RWPE1 (cell line): ENCODE results near the gene RAB11FIP4.
A peak's percentile ranks its signal among the peaks of the same experiment; 100 is the strongest.

Source experiments
- CTCF ChIA-PET: fragments of 350-600 bp; sonication (Branson Sonifier 250); formaldehyde crosslinking; extraction: SDS; loops from one replicate; lab custom pipeline; 2021; lab: Yijun Ruan, JAX
- POLR2A ChIA-PET: fragments of 400-600 bp; formaldehyde crosslinking; extraction: SDS; loops from one replicate; lab custom pipeline; 2020; ENCODE audit warnings: antibody characterized with exemption; ENCODE audit not compliant: low non-redundant PET; lab: Yijun Ruan, JAX
- DNase-seq: peaks from one replicate; pipeline ENCODE4 v3.0.0; 2012; ENCODE audit warnings: low spot score
- H3K27ac ChIP-seq: fragments of 450-650 bp; 2 replicates; pipeline ENCODE4 v1.5.1; 2017
- CTCF ChIP-seq: fragments of 450-650 bp; conservative IDR thresholded peaks from 2 replicates; pipeline ENCODE4 v1.5.1; 2017; ENCODE audit warnings: low read depth, mild to moderate bottlenecking

Gene RAB11FIP4

GRCh38 chr17:31556969-31557645 is 165.6 kb downstream of the RAB11FIP4 start:
- ChIA-PET CTCF (interaction anchor here (0.7 to 6.2 kb wide), 2 partner anchors 216 to 284 kb away, joined by 3 to 85 read pairs; no protein-coding TSS in a partner anchor), POLR2A (interaction anchor here (0.5 to 0.6 kb wide), 2 partner anchors 53 to 264 kb away, joined by 3 read pairs; no protein-coding TSS in a partner anchor)
- no peak for DNase-seq
- no peak for TF ChIP-seq CTCF
- H3K27ac ChIP-seq, result no peak overlapping the region

GRCh38 chr17:31558748-31559583 is 167.5 kb downstream of the RAB11FIP4 start:
- peak; percentile 85 for DNase-seq
- peak overlapping the region; percentile 84 for H3K27ac ChIP-seq

GRCh38 chr17:31559584-31560501 is 168.4 kb downstream of the RAB11FIP4 start:
- peak; percentile 47 for DNase-seq
- no peak for TF ChIP-seq CTCF
- CTCF ChIA-PET, result interaction anchor here (0.5 to 6.2 kb wide), 5 partner anchors 10 to 342 kb away, joined by 3 to 85 read pairs (median 3); no protein-coding TSS in a partner anchor
- POLR2A ChIA-PET, result no interaction called here
- peak overlapping the region; percentile 84 for H3K27ac ChIP-seq

More at GRCh38 chr17:31558748-31559583, 167.5 kb downstream of the RAB11FIP4 start:
- CTCF ChIA-PET, result interaction anchor here (0.6 to 6.2 kb wide), 11 partner anchors 9 to 654 kb away, joined by 3 to 85 read pairs (median 3); no protein-coding TSS in a partner anchor
- POLR2A ChIA-PET, result interaction anchor here (1.0 kb wide), 1 partner anchor 283 kb away, joined by 3 read pairs; no protein-coding TSS in a partner anchor
- TF ChIP-seq CTCF, result peak; percentile 93

GRCh38 chr17:31560616-31561235 is 169.3 kb downstream of the RAB11FIP4 start:
- ChIA-PET CTCF (interaction anchor here (0.6 to 6.2 kb wide), 6 partner anchors 10 to 368 kb away, joined by 3 to 85 read pairs (median 4); no protein-coding TSS in a partner anchor), POLR2A (interaction anchor here (0.6 to 1.5 kb wide), 3 partner anchors 20 to 345 kb away, joined by 3 to 5 read pairs (median 3); no protein-coding TSS in a partner anchor)
- no peak for TF ChIP-seq CTCF
- DNase-seq, result peak; percentile 58
- peak overlapping the region; percentile 84 for H3K27ac ChIP-seq

GRCh38 chr17:31561469-31562375 is 170.2 kb downstream of the RAB11FIP4 start:
- peak overlapping the region; percentile 84 for H3K27ac ChIP-seq
- POLR2A ChIA-PET, result interaction anchor here (0.6 to 1.5 kb wide), 4 partner anchors 14 to 344 kb away, joined by 3 to 5 read pairs (median 3); no protein-coding TSS in a partner anchor
- CTCF ChIA-PET, result interaction anchor here (0.6 to 6.2 kb wide), 3 partner anchors 99 to 280 kb away, joined by 3 to 85 read pairs (median 4); no protein-coding TSS in a partner anchor
- no peak for DNase-seq
- TF ChIP-seq CTCF, result no peak
